ENCODE measurements around the gene IL17RA.

GRCh38 chr22:17135153-17135760 lies 50.5 kb downstream of the IL17RA start:
- TF ChIP-seq ZNF274 (IDR thresholded peaks at IDR 0.05; ENCODE audit: low read depth, low read length), result no peak
- TF ChIP-seq YY1 (IDR thresholded peaks at IDR 0.05; ENCODE audit: insufficient read depth, insufficient read length), result no peak
